OCI-LY3 (cell line): Measurements from ENCODE around the gene TFPI.

Experiments used
- H2AFZ ChIP-seq: fragments of 200-600, 300-600 bp; shearing (Covaris generic); 2 replicates; pipeline ENCODE4 v1.6.0; 2014; ENCODE audit warnings: antibody characterized with exemption, low read depth, low read length
- H3K27ac ChIP-seq: fragments of 200-600, 300-600 bp; sonication (generic); 2 replicates; pipeline ENCODE4 v1.5.1; 2014; ENCODE audit warnings: mild to moderate bottlenecking, low read length, moderate library complexity, mixed read lengths
- H3K27me3 ChIP-seq: fragments of 200-600, 300-600 bp; sonication (generic); 2 replicates; pipeline ENCODE4 v1.6.1; 2014; ENCODE audit warnings: low read depth, low read length, mixed read lengths
- H3K36me3 ChIP-seq: fragments of 200-600, 300-600 bp; sonication (generic); replicated peaks from 2 replicates; pipeline ENCODE3; 2014; ENCODE audit warnings: low read depth, low read length, mixed read lengths
- H3K4me1 ChIP-seq: fragments of 300-600, 200-600 bp; sonication (generic); 2 replicates; pipeline ENCODE4 v1.6.1; 2014; ENCODE audit warnings: low read length, mixed read lengths
- H3K4me2 ChIP-seq: fragments of 200-600, 300-600 bp; sonication (generic); 2 replicates; pipeline ENCODE4 v1.6.1; 2014; ENCODE audit warnings: low read length, mixed read lengths
- H3K4me3 ChIP-seq: fragments of 300-600, 200-600 bp; sonication (generic); 2 replicates; pipeline ENCODE4 v1.5.1; 2014; ENCODE audit warnings: antibody characterized with exemption, mild to moderate bottlenecking, low read length, moderate library complexity
- H3K79me2 ChIP-seq: fragments of 300-600, 200-600 bp; shearing (Covaris generic); 2 replicates; pipeline ENCODE4 v1.6.1; 2014; ENCODE audit warnings: mild to moderate bottlenecking, low read length, mixed read lengths
- H3K9ac ChIP-seq: fragments of 300-600, 200-600 bp; shearing (Covaris generic); 2 replicates; pipeline ENCODE4 v1.6.0; 2014; ENCODE audit warnings: mild to moderate bottlenecking, low read length, moderate library complexity
- H3K9me3 ChIP-seq: fragments of 200-600, 300-600 bp; shearing (Covaris generic); 2 replicates; pipeline ENCODE4 v1.6.1; 2014; ENCODE audit warnings: low read length, mixed read lengths; ENCODE audit not compliant: insufficient read depth
- H4K20me1 ChIP-seq: fragments of 200-600, 300-600 bp; sonication (generic); 2 replicates; pipeline ENCODE4 v1.6.1; 2016; ENCODE audit warnings: low read length, mixed read lengths; ENCODE audit not compliant: insufficient read depth
- CTCF ChIP-seq: fragments of 200-600, 300-600 bp; sonication (generic); IDR thresholded peaks from 2 replicates; pipeline ENCODE4 v1.5.1; 2014; ENCODE audit warnings: antibody characterized with exemption, low read length, low read depth
- EZH2phosphoT487 ChIP-seq: fragments of 200-600 bp; shearing (Covaris generic); IDR thresholded peaks from 2 replicates; pipeline ENCODE4 v1.6.1; 2018; ENCODE audit warnings: antibody characterized with exemption, mixed run types, low read depth

The TFPI gene

GRCh38 chr2:187442778-187443177 lies 111.5 kb downstream of the TFPI start:
- Histone ChIP-seq H3K4me3 (no peak overlapping the region), H2AFZ (no peak overlapping the region)
- TF ChIP-seq EZH2phosphoT487 (no peak), CTCF (no peak)

GRCh38 chr2:187442378-187442777 lies 111.9 kb downstream of the TFPI start:
- Histone ChIP-seq H3K27ac (no peak overlapping the region), H3K4me3 (no peak overlapping the region), H3K4me1 (no peaks in the 10 kb centered on the region), H3K9me3 (no peaks in the 10 kb centered on the region), H3K27me3 (no peaks in the 10 kb centered on the region), H3K79me2 (no peaks in the 10 kb centered on the region), H3K4me2 (no peak overlapping the region), H3K9ac (no peak overlapping the region), H4K20me1 (no peaks in the 10 kb centered on the region), H2AFZ (no peak overlapping the region), H3K36me3 (no peaks in the 10 kb centered on the region)
- TF ChIP-seq CTCF (peak; percentile 22; the same call in 1 of the 2 replicates), EZH2phosphoT487 (no peak)

More at GRCh38 chr2:187442778-187443177, 111.5 kb downstream of the TFPI start:
- Histone ChIP-seq H3K4me1 (no peaks in the 10 kb centered on the region), H3K79me2 (no peaks in the 10 kb centered on the region), H3K27me3 (no peaks in the 10 kb centered on the region), H3K36me3 (no peaks in the 10 kb centered on the region), H3K27ac (no peak overlapping the region), H4K20me1 (no peaks in the 10 kb centered on the region), H3K9ac (no peak overlapping the region), H3K4me2 (no peak overlapping the region), H3K9me3 (no peaks in the 10 kb centered on the region)

GRCh38 chr2:187440101-187440675 lies 114.0 kb downstream of the TFPI start:
- H3K4me1 ChIP-seq: no peaks in the 10 kb centered on the region
- no peak overlapping the region for H3K4me3 ChIP-seq
- H3K79me2 ChIP-seq: no peaks in the 10 kb centered on the region
- no peaks in the 10 kb centered on the region for H4K20me1 ChIP-seq
- H3K4me2 ChIP-seq: no peak overlapping the region
- H3K9ac ChIP-seq: no peak overlapping the region
- TF ChIP-seq CTCF (no peak), EZH2phosphoT487 (no peak)
- no peak overlapping the region for H2AFZ ChIP-seq
- H3K27me3 ChIP-seq: no peaks in the 10 kb centered on the region
- H3K27ac ChIP-seq: no peak overlapping the region
- no peaks in the 10 kb centered on the region for H3K36me3 ChIP-seq
- no peaks in the 10 kb centered on the region for H3K9me3 ChIP-seq

- Histone ChIP-seq H3K4me2 (no peak overlapping the region), H3K36me3 (no peaks in the 10 kb centered on the region), H3K4me3 (no peak overlapping the region), H3K4me1 (no peaks in the 10 kb centered on the region), H3K27me3 (no peaks in the 10 kb centered on the region), H3K79me2 (no peaks in the 10 kb centered on the region), H2AFZ (no peak overlapping the region), H3K9me3 (no peaks in the 10 kb centered on the region), H4K20me1 (no peaks in the 10 kb centered on the region), H3K9ac (no peak overlapping the region), H3K27ac (no peak overlapping the region)
- TF ChIP-seq EZH2phosphoT487 (no peak), CTCF (no peak)
These were observed 115.8 kb downstream of the TFPI start for GRCh38 chr2:187438455-187438854.
